Activated gamma-delta T cell treated with anti-CD3 and anti-CD28 coated beads, Interleukin-2, amount 50 U/mL, for 16 hours (primary cell): Measurements from ENCODE around the gene SPRYD4.
A peak's percentile ranks its signal among the peaks of the same experiment; 100 is the strongest.
"Not testable (repeated sequence)": the region's sequence is repeated elsewhere in the genome, so short reads cannot be mapped to it uniquely, and the experiment has no call there.

Source experiments
- DNase-seq: peaks from one replicate; pipeline ENCODE4 v3.0.0-alpha.2; 2020; ENCODE audit warnings: low read depth

SPRYD4 gene

DNA sequence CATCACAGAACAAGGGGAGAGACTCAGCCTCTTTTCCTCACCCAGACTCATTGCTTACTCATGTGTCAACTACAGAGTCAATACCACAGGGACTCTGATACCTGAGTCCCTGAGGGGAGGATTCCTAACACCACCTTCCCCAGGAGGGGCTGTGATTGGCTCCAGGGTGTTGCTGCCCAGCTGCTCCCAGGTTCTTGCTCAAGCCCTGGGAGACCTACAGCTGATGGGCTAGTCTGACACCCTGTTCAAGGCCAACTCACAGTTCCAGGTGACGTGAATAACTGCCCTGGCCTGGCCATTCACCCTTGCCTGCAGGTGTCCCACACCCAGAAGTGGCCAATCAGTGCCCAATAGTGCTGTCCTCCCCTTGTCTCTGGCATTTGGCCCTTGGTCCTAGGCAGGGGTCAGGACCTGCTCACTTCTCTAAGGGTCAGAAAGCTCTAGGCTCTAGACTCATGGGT lies 8.6 kb downstream of the SPRYD4 start:
- DNase-seq: no peak

DNA sequence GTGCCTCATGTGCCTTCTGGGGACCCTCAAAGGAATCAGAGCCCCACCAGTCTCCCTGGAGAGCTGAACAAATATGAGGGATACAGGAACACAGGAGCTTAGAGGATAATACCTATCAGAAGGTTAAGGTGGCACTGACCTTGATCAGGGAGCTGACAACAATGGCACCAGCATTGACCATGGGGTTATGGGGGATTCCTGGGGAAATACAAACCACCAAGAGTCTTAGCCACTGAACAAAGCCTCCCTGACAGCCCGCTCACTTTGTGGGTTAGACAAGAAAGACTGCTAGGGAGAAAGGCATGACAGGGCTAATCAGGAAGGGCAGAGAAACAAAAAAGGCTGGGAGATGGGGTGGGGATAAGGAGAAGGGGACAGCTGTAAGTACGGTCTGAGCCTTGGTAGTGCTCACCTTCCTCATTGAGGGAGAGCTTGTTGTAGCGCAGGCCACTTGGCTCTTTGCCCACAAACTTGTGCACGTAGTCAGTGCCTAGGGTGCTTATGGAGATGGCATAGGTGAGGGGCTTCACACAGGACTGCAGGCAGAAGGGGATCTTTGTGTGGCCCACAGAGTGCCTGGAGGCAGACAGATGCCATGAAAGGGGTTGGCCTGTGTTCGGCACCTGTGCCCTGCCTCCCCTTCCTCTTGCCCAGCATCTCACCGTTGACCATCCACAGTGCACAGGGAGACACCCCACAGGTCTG lies 9.3 kb downstream of the SPRYD4 start:
- DNase-seq: no peak

DNA sequence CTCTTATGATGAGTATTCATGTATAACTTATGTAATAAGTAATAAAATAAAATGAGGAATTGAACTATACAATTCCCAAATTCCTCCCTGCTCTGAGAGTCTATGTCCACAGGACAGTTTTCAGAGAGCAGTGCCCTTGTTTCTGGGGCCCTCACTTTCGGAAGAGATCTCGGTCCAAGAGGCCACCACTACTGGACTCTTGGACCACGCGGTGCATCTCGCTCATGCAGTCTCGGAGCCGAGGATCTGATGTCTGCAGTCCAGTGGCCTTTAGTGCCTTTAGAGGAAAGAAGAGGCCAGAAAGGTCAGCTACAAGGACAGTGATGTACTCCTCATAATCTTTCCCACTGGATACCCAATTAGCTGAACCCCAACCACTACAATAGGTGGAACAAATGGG lies 11.2 kb downstream of the SPRYD4 start:
- DNase-seq: no peak

DNA sequence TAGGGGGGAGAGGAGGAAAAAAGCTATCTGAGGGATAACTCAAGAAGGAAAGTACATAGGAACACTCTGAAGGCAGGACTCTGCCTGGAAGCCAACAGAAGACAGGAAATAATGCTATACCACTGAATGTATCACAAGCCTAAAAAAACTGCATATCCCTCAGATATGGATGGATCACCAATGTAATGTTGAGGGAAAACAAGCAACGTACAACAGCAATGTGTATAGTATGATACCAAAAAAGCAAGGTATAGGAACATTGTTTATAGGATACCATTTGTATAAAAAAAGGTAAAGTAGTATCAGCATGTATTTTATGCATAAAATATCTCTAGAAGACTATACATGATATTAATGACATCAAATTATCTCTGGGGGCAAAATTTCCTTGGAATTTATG lies 16.2 kb downstream of the SPRYD4 start:
- DNase-seq: no peak

DNA sequence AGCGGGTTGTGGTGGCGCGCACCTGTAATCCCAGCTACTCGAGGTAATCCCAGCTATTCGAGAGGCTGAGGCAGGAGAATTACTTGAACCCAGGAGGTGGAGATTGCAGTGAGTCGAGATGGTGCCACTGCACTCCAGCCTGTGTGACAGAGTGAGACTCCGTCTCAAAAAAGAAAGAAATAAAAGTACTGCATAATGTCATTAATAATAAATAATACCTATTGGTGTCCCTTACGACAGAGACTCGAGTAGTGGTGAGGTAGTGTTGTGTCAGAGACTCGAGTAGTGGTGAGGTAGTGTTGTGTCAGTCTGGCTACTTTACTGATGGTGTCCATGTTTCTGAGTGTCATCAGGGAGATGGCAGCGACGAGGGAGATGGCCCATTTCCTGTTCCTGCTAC lies 18.3 kb downstream of the SPRYD4 start:
- no peak for DNase-seq

DNA sequence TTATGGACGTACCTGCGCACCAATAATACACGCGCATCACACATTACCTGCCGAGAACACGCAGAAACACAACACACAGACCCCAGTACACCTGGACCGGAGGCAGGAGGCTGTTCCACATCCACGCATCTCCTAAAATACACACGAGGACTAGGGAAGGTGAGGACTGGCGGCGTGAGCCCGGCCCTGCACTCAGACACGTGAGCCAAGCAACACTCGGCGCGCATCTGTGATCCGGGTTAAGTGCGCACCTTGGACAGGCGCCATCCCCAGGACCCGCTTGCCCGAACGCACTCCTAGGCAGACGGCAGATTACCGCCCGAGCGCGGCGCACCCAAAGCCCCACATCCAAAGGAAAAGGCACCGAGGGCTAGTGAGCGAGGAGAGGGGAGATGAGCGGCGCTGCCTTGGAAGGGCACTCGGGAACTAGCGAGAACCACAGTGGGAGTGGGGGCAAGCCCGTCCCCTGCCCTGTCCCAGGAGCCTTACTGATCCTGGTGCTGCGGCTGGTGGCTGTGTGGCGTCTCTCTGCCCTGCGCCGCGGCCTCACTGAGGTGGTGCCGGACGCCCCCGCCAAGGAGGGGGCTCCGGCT lies 19.2 kb downstream of the SPRYD4 start:
- peak; percentile 5 for DNase-seq

DNA sequence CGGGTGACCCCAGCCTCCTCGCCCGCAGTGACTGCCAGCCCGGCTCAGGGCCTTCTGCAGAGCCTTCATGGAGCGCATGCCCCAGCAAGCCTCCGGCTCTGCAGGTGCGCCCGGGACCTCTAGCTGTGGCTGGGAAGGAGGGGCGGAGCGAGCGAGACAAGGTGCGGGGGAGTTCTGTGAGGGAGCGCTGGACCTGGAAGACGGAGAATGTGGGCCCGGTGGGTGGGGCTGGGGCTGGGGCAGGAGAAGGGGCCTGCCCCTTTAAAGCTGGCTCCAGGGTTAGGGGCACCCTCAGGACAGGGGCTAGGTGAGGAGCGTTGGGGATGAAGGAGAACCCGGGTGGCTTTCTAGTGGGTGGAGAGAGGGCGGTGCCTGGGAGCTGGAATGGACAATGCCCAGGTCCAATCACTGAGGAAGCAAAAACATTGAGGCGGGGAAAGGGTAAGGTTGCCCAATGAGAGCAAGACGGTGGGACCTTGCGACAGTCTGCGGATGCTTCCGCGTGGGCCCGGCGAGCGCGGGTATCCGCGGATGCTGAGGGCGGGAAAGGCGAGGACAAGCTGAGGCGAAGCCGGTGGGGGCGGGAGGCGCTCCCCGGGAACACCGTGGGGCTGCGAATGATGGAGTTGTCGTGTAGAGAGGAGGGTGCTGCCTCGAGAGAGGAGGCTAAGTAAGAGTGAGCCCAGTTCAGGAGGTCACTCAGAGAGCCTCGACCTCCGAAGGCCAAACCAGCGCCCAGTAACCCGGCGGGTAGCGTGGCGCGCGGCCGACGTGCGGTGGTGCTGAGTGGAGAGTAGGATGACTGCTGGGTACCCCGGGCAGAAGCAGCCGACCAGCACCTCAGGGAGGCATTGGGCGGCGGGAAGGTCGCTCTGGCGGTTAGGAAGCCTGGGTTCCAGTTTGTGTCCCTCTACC lies 19.9 kb downstream of the SPRYD4 start, which contains the start of gene GLS2:
Gene GLS2, minus strand, starts transcription at position 121 of the 915 bp plus-strand sequence. Its CDS starts 43 bp downstream, at position 78.
- DNase-seq: peak; percentile 48

DNA sequence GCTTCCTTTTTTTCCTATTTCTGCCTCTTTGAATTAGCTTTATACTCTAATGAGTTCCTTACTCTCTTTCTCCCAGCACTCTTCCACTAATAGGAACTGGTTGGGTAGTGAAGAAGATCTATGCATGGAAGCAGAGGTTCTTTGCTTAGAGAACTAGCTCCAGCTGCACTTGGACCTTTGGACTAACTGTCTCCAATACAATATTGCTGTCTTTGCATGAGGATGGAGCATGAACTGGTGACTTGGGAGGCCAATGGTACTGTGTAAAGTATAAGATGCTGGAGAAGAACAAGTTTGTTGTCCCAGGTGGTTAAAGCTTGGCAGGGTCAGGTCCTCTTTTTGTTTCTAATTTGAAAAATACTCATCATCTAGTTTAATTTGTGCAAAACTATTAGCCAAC lies 22.0 kb downstream of the SPRYD4 start:
- DNase-seq: no peak

DNA sequence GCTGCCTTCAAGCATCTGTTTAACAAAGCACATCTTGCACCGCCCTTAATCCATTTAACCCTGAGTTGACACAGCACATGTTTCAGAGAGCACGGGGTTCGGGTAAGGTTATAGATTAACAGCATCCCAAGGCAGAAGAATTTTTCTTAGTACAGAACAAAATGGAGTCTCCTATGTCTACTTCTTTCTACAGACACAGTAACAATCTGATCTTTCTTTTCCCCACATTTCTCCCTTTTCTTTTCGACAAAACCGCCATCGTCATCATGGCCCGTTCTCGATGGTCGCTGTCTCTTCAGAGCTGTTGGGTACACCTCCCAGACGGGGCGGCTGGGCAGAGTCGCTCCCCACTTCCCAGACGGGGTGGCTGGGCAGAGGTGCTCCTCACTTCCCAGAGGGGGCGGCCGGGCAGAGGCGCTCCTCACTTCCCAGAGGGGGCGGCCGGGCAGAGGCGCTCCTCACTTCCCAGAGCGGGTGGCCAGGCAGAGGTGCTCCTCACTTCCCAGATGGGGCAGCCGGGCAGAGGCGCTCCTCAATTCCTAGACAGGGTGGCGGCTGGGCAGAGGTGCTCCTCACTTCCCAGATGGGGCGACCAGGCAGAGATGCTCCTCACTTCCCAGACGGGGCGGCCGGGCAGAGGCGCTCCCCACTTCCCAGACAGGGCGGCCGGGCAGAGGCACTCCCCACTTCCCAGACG lies 25.2 kb downstream of the SPRYD4 start:
- not testable (repeated sequence) for DNase-seq

DNA sequence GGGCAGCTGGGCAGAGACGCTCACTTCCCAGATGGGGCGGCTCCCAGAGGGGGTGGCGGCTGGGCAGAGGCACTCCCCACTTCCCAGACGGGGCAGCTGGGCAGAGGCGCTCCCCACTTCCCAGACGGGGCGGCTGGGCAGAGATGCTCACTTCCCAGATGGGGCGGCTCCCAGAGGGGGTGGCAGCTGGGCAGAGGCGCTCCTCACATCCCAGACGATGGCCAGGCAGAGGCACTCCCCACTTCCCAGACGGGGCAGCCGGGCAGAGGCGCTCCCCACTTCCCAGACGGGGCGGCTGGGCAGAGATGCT lies 25.7 kb downstream of the SPRYD4 start:
- DNase-seq: not testable (repeated sequence)

DNA sequence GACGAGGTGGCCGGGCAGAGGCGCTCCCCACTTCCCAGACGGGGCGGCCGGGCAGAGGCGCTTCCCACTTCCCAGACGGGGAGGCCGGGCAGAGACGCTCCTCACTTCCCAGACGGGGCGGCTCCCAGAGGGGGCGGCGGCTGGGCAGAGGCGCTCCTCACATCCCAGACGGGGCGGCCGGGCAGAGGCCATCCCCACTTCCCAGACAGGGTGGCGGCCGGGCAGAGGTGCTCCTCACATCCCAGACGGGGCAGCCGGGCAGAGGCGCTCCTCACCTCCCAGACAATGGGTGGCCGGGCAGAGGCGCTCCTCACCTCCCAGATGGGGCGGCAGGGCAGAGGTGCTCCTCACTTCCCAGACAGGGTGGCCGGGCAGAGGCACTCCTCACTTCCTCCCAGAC lies 26.1 kb downstream of the SPRYD4 start:
- DNase-seq: not testable (repeated sequence)

DNA sequence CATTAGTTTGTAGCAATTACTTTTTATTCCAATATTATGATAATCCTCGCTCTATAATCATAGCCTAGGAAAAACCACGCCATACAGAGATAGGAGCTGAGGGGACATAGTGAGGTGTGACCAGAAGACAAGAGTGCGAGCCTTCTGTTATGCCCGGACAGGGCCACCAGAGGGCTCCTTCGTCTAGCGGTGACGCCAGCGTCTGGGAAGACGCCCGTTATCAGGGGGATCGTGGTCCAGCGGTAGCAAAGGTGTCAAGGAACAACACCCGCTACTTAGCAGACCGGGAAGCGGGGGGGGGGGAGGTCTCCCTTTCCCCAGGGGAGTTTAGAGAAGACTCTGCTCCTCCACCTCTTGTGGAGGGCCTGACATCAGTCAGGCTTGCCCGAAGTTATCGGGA lies 28.3 kb downstream of the SPRYD4 start:
- peak; percentile 48 for DNase-seq

DNA sequence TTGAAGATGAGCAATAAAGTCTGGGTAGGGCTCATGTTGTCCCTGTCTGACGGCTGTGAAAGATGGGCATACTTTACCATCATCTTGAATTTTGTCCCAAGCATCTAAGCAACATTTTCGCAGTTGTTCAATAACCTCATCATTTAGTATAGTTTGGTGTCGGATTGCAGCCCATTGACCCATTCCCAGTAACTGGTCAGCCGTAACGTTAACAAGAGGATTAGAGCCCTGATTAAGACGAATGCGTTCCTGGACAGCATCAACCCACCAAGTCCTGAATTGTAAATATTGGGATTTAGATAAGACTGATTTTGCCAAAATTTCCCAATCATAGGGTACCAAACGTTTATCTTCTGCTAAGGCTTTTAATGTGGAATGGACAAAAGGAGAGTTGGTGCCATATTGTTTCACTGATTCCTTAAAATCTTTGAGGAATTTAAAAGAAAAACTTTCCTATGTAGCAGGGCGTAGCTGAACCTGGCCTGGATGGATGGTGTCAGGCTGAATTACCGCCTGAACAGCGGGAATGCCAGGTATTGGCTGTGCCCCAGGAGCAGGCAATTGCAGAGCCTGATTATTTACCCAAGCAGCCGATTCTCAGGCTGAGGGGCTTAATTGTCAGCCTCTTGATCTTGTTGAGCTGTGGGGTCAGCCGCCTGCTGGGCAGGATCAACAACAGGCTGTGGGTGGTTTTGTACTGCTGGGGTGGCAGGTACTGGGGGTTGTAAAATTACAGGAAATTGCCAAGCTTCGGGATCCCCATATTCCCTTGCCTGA lies 29.9 kb downstream of the SPRYD4 start:
- DNase-seq: not testable (repeated sequence)

DNA sequence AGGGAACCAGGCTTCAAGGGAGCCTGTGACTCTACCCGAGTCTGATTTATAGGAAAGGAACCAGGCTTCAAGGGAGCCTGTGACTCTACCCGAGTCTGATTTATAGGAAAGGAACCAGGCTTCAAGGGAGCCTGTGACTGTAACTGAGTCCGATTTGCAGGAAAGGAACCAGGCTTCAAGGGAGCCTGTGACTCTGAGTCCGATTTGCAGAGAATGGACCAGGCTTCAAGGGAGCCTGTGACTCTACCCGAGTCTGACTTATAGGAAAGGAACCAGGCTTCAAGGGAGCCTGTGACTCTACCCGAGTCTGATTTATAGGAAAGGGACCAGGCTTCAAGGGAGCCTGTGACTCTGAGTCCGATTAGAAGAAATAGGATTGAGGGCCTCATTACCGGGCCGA lies 31.1 kb downstream of the SPRYD4 start:
- DNase-seq: not testable (repeated sequence)

DNA sequence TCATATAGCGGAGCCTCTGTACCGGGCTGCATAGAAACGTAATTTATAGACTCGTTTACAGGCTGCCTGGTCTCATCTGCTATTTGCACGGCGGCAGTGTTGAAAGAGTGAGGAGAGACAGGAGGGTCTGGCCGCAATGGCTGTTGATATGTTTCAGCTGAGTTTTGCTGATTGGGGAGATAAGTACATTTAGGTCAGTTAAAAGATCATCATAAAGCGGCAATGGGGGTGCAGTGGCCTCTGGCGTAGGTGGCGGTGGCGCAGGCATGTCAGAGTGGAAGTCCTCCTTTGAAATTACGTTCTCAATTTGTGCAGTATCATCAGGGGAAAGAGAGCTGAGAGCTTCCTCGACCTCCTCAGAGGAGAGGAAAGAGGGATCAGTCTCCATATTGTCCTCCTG lies 31.5 kb downstream of the SPRYD4 start:
- DNase-seq: not testable (repeated sequence)

DNA sequence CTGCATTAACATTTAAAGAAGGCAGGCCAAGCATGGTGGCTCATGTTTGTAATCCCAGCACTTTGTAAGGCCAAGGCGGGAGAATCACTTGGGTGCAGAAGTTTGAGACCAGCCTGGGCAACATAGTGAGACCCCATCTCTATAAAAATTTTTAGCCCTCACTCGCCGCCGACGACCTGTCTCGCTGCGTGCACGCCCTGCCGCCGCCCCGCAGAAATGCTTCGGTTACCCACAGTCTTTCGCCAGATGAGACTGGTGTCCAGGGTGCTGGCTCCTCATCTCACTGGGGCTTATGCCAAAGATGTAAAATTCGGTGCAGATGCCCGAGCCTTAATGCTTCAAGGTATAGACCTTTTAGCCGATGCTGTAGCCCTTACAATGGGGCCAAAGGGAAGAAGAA lies 42.4 kb downstream of the SPRYD4 start:
- DNase-seq: no peak

DNA sequence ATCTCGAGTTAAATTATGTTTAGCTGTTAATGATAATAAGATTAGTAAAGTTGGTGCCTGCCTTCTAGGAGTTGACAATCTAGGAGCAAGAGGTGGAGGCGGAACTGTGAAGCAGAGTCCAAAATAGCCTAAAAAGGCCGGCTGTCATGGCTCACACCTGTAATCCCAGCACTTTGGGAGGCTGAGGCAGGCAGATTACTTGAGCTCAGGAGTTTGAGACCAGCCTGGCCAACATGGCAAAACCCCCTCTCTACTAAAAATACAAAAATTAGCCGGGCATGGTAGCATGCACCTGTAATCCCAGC lies 45.6 kb downstream of the SPRYD4 start:
- DNase-seq: not testable (repeated sequence)

DNA sequence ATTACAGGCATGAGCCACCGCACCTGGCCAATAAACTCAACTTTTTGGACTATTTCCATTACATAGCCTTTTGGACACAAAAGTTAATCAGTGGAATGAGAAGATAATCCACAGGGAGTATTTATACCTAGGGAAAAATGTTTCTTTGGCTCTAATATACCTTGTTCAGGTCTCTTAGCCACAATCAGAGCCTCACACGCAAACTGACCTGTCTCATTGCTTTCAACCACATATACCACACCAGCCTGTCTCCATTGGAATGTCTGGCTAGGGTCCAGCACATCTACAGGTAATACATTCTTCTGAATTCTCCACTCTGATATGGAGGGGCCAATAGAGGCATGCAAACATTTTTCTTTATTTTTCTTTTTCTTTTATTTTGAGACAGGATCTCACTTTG lies 49.5 kb downstream of the SPRYD4 start:
- DNase-seq: no peak

DNA sequence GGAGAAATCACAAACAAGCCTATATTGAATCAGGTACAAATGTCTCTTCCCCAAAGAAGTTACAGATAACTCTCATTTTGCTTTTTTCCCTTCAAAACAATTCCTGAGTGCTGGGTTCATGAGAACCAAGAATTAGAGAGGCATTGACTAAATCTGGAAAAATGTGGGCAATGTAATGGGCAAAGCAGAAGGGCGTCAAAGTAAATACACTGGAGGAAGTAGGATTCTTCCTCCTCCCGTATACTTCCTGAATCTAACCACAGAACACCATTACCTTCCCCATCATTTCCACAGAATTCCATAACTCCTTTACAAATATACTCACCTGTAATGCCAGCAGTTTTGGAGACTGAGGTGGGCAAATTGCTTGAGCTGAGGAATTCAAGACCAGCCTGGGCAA lies 50.2 kb downstream of the SPRYD4 start:
- DNase-seq: no peak

DNA sequence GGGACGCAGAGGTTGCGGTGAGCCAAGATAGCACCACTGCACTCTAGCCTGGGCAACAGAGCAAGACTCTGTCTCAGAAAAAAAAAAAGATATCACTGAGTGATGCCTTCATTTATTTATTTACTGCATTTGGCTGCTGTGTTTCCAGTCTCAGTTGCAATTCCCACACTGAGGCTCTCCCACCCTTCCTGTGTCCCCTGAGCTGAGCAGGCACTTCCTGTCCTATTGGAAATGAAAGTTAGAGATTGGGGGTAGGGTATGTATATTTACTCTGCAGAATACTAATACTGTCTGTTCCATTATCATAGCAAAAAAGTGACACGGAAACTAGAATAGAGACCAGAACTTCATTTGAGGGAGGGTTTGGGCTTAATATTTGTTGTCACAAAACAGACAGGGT lies 51.7 kb downstream of the SPRYD4 start:
- no peak for DNase-seq

DNA sequence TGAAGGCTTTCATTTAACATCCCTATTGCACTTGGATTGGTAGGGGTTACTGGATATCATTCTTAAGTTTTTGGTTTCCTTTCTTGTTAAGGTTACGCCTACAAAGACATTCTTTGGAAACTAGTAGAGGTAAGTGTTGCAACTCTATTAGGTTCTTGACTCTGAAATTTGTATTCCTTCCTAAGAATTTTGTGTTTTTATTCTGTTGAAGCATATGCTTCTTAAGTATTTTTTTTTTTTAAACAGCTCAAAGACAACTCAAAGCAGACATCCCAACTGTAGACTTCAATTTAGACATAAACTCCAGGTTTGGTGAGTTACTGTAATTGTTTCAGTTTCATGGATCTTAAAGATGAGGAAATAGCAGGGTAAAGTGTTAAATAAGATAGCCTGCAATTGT lies 52.1 kb downstream of the SPRYD4 start:
- no peak for DNase-seq

DNA sequence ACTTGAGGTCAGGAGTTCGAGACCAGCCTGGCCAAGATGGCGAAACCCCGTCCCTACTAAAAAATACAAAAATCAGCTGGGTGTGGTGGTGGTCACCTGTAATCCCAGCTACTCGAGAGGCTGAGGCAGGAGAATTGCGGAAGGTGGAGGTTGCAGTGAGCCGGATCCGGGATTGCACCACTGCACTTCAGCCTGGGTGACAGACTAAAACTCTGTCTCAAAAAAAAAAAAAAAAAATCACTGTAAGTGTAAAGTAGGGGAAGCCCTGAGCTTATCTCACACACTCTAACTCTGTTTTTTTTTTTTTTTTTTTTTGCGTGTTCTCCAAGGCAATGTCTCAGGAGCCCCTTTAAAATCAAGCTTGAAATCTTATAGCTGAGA lies 52.8 kb downstream of the SPRYD4 start:
- DNase-seq: no peak
